Natural killer cell (primary cell): ENCODE measurements around the gene EMC10. TPM values are rescaled to one million over a fixed set of nuclear protein-coding genes. Genes with fewer than 3 reads are reported as not detected.

Source experiments
- ATAC-seq, 3 donors: fragments of 150-1000 bp in 2 of 3; fragments of 200-7000 bp in 1 of 3; cut with Tn5 transposase; 1 replicate in 1 of 3; 2 replicates in 2 of 3; pipeline ENCODE4 v1.10.0; 2021; ENCODE audit warnings: mild to moderate bottlenecking in 2 of 3, moderate library complexity in 2 of 3
- DNase-seq, 2 donors: peaks; one replicate each; pipeline versions ENCODE4 v3.0.0 to v3.0.0-alpha.2; 2013 to 2021; ENCODE audit warnings: mixed read lengths in 1 of 2
- H3K27ac ChIP-seq: one replicate; pipeline ENCODE4 v1.5.1; 2013; ENCODE audit warnings: mild to moderate bottlenecking, low read length
- H3K27me3 ChIP-seq: one replicate; pipeline ENCODE4 v1.6.1; 2013; ENCODE audit warnings: low read length; ENCODE audit not compliant: control insufficient read depth, insufficient read depth
- H3K36me3 ChIP-seq: one replicate; pipeline ENCODE4 v1.6.1; 2013; ENCODE audit warnings: low read length; ENCODE audit not compliant: control insufficient read depth, insufficient read depth
- H3K4me1 ChIP-seq: one replicate; pipeline ENCODE4 v1.6.1; 2013; ENCODE audit warnings: low read length; ENCODE audit not compliant: control insufficient read depth, insufficient read depth
- H3K4me3 ChIP-seq: one replicate; pipeline ENCODE4 v1.5.1; 2013; ENCODE audit warnings: low read length
- H3K9me3 ChIP-seq: one replicate; pipeline ENCODE4 v1.6.1; 2013; ENCODE audit warnings: low read length; ENCODE audit not compliant: control insufficient read depth, insufficient read depth
- H3K27ac Mint-ChIP-seq, 2 donors: one replicate each; pipeline ENCODE4 v1.8.0; 2022; ENCODE audit warnings: mild to moderate bottlenecking in 2 of 2, mixed read lengths in 2 of 2, moderate library complexity in 1 of 2
- H3K27me3 Mint-ChIP-seq, 2 donors: one replicate each; pipeline ENCODE4 v1.8.0; 2022; ENCODE audit warnings: low read depth in 2 of 2, mixed read lengths in 2 of 2
- H3K36me3 Mint-ChIP-seq: one replicate; pipeline ENCODE4 v1.8.0; 2022; ENCODE audit warnings: mixed read lengths
- H3K4me1 Mint-ChIP-seq, 2 donors: one replicate each; pipeline ENCODE4 v1.8.0; 2022; ENCODE audit warnings: mixed read lengths in 2 of 2
- H3K4me3 Mint-ChIP-seq: one replicate; pipeline ENCODE4 v1.8.0; 2022; ENCODE audit warnings: mild to moderate bottlenecking, moderate library complexity, mixed read lengths
- H3K9me3 Mint-ChIP-seq, 2 donors: one replicate each; pipeline ENCODE4 v1.8.0; 2022; ENCODE audit warnings: mixed read lengths in 2 of 2
- whole genome bisulfite sequencing: methylation state at CpG from one replicate; pipeline ENCODE4 v1.1.7; 2013; ENCODE audit warnings: missing lambda C conversion rate; ENCODE audit not compliant: insufficient coverage; 5-methylcytosine and 5-hydroxymethylcytosine counted together
- intact Hi-C: fragments of 100-400 bp; cut with micrococcal nuclease; formaldehyde crosslinking; loops from one replicate; pipeline ENCODE4 v1.14.2; 2022
- total RNA-seq, 4 donors: library from RNA; stranded (reverse); fragments of 120-200 nt in 1 of 4; gene quantifications; one replicate each; pipeline versions ENCODE4 v1.2.3 to v1.2.4, GENCODE V29; 2013 to 2022
- TF ChIP-seq, protein P1 (sequence below): fragments of 200-600 bp; IDR thresholded peaks from one replicate; pipeline ENCODE4 v1.8.0; 2022; ENCODE audit warnings: antibody characterized with exemption

The EMC10 gene
- total RNA-seq, 3 donors from 2014 or later (not counting 1 experiment from before 2014, with no cell fraction given): 79.5 to 85.1 (median 80.1) TPM

DNA sequence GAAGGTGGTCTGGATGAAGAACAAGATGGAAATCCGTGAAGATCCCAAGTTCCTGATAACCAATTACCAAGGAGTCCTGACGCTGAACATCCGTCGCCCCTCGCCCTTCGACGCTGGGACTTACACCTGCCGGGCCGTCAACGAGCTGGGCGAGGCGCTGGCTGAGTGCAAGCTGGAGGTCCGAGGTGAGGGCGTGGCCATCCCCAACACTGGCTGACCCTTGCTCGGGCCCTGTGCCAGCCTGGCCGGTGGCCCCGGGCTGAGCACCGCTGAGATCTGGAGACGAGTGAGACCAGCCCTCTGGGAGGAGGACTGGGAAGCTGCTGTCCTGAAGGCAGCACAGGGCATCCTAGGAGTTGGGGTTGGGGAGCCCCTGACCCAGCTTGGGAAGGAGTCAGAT, 12.0 kb upstream of the EMC10 start:
- Mint-ChIP-seq H3K4me3 (no peak overlapping the region), H3K27me3 (peaks cover 0 to 19% of the 10 kb centered on the region in 2 donors), H3K4me1 (peaks cover 0 to 6% of the 10 kb centered on the region in 2 donors), H3K36me3 (no peaks in the 10 kb centered on the region), H3K9me3 (no peaks in the 10 kb centered on the region), H3K27ac (no peak overlapping the region)
- no peak overlapping the region for H3K4me3 ChIP-seq
- DNase-seq: no peak
- no peak for ATAC-seq
- H3K4me1 ChIP-seq: peaks cover 11% of the 10 kb centered on the region
- H3K27me3 ChIP-seq: no peaks in the 10 kb centered on the region
- 85% methylated on average over 19 of the region's 19 CpGs for WGBS
- no peaks in the 10 kb centered on the region for H3K9me3 ChIP-seq
- H3K27ac ChIP-seq: no peak overlapping the region
- no peaks in the 10 kb centered on the region for H3K36me3 ChIP-seq
- intact Hi-C loops: no loop called here
- TF ChIP-seq, protein P1, sequence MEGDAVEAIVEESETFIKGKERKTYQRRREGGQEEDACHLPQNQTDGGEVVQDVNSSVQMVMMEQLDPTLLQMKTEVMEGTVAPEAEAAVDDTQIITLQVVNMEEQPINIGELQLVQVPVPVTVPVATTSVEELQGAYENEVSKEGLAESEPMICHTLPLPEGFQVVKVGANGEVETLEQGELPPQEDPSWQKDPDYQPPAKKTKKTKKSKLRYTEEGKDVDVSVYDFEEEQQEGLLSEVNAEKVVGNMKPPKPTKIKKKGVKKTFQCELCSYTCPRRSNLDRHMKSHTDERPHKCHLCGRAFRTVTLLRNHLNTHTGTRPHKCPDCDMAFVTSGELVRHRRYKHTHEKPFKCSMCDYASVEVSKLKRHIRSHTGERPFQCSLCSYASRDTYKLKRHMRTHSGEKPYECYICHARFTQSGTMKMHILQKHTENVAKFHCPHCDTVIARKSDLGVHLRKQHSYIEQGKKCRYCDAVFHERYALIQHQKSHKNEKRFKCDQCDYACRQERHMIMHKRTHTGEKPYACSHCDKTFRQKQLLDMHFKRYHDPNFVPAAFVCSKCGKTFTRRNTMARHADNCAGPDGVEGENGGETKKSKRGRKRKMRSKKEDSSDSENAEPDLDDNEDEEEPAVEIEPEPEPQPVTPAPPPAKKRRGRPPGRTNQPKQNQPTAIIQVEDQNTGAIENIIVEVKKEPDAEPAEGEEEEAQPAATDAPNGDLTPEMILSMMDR: no peak

DNA sequence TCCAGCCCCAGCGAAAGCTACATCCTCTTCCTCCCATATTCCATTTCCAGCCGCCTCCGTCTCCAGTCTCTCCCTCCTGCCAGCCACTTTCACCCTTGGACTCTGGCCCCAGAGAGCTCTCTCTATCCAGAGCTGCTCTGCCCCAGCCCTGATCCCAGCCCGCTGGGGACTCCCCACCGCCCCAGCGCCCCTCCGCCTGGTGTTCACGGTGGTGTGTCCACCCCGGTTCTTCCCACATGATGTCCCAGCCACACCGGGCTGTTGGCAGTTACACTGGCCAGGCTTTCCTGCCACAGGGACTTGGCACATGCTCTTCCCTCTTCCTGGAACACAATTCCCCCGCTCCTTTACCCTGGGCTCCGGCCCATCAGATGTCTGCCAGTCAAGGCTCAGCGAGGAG, 11.3 kb upstream of the EMC10 start:
- DNase-seq (no peak), ATAC-seq (no peak)
- Mint-ChIP-seq H3K4me1 (peaks cover 0 to 6% of the 10 kb centered on the region in 2 donors), H3K27ac (no peak overlapping the region), H3K4me3 (no peak overlapping the region), H3K27me3 (peaks cover 0 to 19% of the 10 kb centered on the region in 2 donors), H3K9me3 (no peaks in the 10 kb centered on the region), H3K36me3 (no peaks in the 10 kb centered on the region)
- H3K36me3 ChIP-seq: no peaks in the 10 kb centered on the region
- H3K9me3 ChIP-seq: no peaks in the 10 kb centered on the region
- no peak overlapping the region for H3K27ac ChIP-seq
- TF ChIP-seq, protein P1: no peak
- peaks cover 8% of the 10 kb centered on the region for H3K4me1 ChIP-seq
- H3K4me3 ChIP-seq: no peak overlapping the region
- no peaks in the 10 kb centered on the region for H3K27me3 ChIP-seq
- intact Hi-C loops: no loop called here
- 92% methylated on average over 13 of the region's 13 CpGs for WGBS

DNA sequence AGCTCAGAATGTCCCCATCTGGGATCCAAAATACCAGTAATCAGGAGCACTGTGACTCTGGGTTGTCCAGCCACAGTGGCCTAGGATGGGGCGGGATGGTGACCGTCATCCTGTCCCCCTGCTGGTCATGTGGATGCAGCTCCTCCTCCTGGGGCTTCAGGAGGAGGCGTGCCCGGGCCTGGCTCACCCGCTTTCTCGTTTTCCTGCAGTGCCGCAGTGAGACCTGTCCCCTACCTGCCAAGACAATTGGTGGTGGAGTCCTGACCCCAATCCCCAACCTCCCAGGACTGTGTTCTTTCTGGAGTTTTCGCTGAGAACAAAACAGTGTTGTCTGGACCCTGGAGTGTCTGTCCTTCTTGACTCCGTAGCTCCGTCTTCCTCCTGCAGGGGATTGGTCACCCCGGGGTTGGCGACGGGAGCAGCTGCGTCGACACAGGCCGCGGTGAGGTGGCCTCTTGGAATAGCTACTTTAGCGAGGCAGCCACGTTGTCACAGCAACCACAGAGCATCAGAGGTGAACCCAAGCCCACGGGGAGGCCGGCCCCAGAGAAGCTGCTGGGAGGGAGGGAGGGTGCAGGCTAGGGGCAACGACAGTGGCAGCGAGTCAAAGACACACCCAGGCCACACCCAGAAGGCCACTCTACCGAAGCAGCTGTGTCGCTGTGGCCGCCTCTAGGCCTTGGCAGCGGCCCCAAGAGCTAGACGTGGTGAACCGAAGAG, 10.2 kb upstream of the EMC10 start:
- Mint-ChIP-seq H3K4me1 (peaks cover 0 to 4% of the 10 kb centered on the region in 2 donors), H3K27ac (no peak overlapping the region)

More for the DNA sequence above, 10.2 kb upstream of the EMC10 start:
- H3K4me3 ChIP-seq: no peak overlapping the region
- no peaks in the 10 kb centered on the region for H3K27me3 ChIP-seq
- H3K36me3 ChIP-seq: no peaks in the 10 kb centered on the region
- TF ChIP-seq, protein P1: no peak
- H3K9me3 Mint-ChIP-seq: no peaks in the 10 kb centered on the region
- intact Hi-C loops: no loop called here
- ATAC-seq: no peak
- H3K27ac ChIP-seq: no peak overlapping the region
- 71% methylated on average over 29 of the region's 29 CpGs for WGBS
- H3K9me3 ChIP-seq: no peaks in the 10 kb centered on the region
- no peak for DNase-seq
- no peaks in the 10 kb centered on the region for H3K36me3 Mint-ChIP-seq
- H3K27me3 Mint-ChIP-seq: peaks cover 0 to 15% of the 10 kb centered on the region in 2 donors
- no peak overlapping the region for H3K4me3 Mint-ChIP-seq
- H3K4me1 ChIP-seq: peaks cover 2% of the 10 kb centered on the region
